SU-DHL-6 (cell line): ENCODE measurements around the gene PPP2R2B.
"Not testable (repeated sequence)": the region's sequence is repeated elsewhere in the genome, so short reads cannot be mapped to it uniquely, and the experiment has no call there.

Experiments used
- H2AFZ ChIP-seq: fragments of 200-600 bp; sonication (generic); 2 replicates; pipeline ENCODE4 v1.6.1; 2014; ENCODE audit warnings: low read depth, mild to moderate bottlenecking, moderate library complexity, mixed read lengths, antibody characterized with exemption, low read length; ENCODE audit not compliant: severe bottlenecking
- H3F3A ChIP-seq: fragments of 200-600 bp; shearing (Covaris generic); 2 replicates; pipeline ENCODE4 v1.6.0; 2016; ENCODE audit warnings: antibody characterized with exemption, mild to moderate bottlenecking; ENCODE audit not compliant: insufficient read depth
- H3K27ac ChIP-seq: fragments of 200-600 bp; sonication (generic); 2 replicates; pipeline ENCODE4 v1.5.1; 2016; ENCODE audit warnings: low read depth, mild to moderate bottlenecking, low read length, moderate library complexity, mixed read lengths
- H3K27me3 ChIP-seq: fragments of 200-600 bp; sonication (generic), shearing (Covaris generic); 2 replicates; pipeline ENCODE4 v1.6.0; 2014; ENCODE audit warnings: mild to moderate bottlenecking, low read length
- H3K36me3 ChIP-seq: fragments of 200-600 bp; sonication (generic); 2 replicates; pipeline ENCODE4 v1.6.1; 2014; ENCODE audit warnings: mild to moderate bottlenecking, low read length, mixed read lengths
- H3K4me2 ChIP-seq: fragments of 300-600, 200-600 bp; shearing (Covaris generic), sonication (generic); 2 replicates; pipeline ENCODE4 v1.6.0; 2014; ENCODE audit warnings: low read length, low read depth, mild to moderate bottlenecking; ENCODE audit not compliant: poor library complexity, severe bottlenecking
- H3K4me3 ChIP-seq: fragments of 200-600 bp; sonication (generic); 2 replicates; pipeline ENCODE4 v1.5.1; 2014; ENCODE audit warnings: antibody characterized with exemption, low read length, mild to moderate bottlenecking, mixed read lengths; ENCODE audit not compliant: insufficient read depth, poor library complexity, severe bottlenecking
- H3K79me2 ChIP-seq: fragments of 200-600 bp; sonication (generic); 2 replicates; pipeline ENCODE4 v1.6.1; 2014; ENCODE audit warnings: mild to moderate bottlenecking, low read length, moderate library complexity; ENCODE audit not compliant: insufficient read depth
- H3K9ac ChIP-seq: fragments of 200-600 bp; sonication (generic); 2 replicates; pipeline ENCODE4 v1.7.0; 2014; ENCODE audit warnings: mild to moderate bottlenecking, low read length
- H3K9me2 ChIP-seq: fragments of 200-600 bp; sonication (generic); replicated peaks from 2 replicates; pipeline ENCODE4 v1.6.1; 2014; ENCODE audit warnings: low read length; ENCODE audit not compliant: insufficient read depth
- H3K9me3 ChIP-seq: fragments of 200-600 bp; sonication (generic); 2 replicates; pipeline ENCODE4 v1.6.1; 2014; ENCODE audit warnings: low read length, mixed read lengths; ENCODE audit not compliant: insufficient read depth
- H4K20me1 ChIP-seq: fragments of 200-600 bp; sonication (generic); 2 replicates; pipeline ENCODE4 v1.6.1; 2014; ENCODE audit warnings: low read depth, mild to moderate bottlenecking, antibody characterized with exemption, low read length, moderate library complexity, mixed read lengths
- CTCF ChIP-seq: fragments of 200-600 bp; sonication (generic); IDR thresholded peaks from one replicate; pipeline ENCODE4 v1.5.1; 2017; ENCODE audit warnings: antibody characterized with exemption, mild to moderate bottlenecking, low read length, moderate library complexity; ENCODE audit not compliant: insufficient read depth, poor library complexity, severe bottlenecking
- EZH2phosphoT487 ChIP-seq: fragments of 200-600 bp; sonication (generic), shearing (Covaris generic); conservative IDR thresholded peaks from 2 replicates; pipeline ENCODE4 v1.6.1; 2018; ENCODE audit warnings: mild to moderate bottlenecking, antibody characterized with exemption, low read length, moderate library complexity, mixed read lengths

PPP2R2B gene

GRCh38 chr5:146562461-146562860, 316.1 kb downstream of the PPP2R2B start:
- H3K36me3 ChIP-seq: no peaks in the 10 kb centered on the region
- no peak overlapping the region for H3K4me3 ChIP-seq
- H4K20me1 ChIP-seq: no peaks in the 10 kb centered on the region
- no peak overlapping the region for H3K4me2 ChIP-seq
- H3K9me3 ChIP-seq: no peaks in the 10 kb centered on the region
- H3K27ac ChIP-seq: no peak overlapping the region
- H3K79me2 ChIP-seq: no peaks in the 10 kb centered on the region
- TF ChIP-seq CTCF (no peak), EZH2phosphoT487 (no peak)
- H3F3A ChIP-seq: no peaks in the 10 kb centered on the region
- no peak overlapping the region for H2AFZ ChIP-seq
- H3K9me2 ChIP-seq: no peaks in the 10 kb centered on the region
- no peak overlapping the region for H3K9ac ChIP-seq
- H3K27me3 ChIP-seq: no peaks in the 10 kb centered on the region

DNA sequence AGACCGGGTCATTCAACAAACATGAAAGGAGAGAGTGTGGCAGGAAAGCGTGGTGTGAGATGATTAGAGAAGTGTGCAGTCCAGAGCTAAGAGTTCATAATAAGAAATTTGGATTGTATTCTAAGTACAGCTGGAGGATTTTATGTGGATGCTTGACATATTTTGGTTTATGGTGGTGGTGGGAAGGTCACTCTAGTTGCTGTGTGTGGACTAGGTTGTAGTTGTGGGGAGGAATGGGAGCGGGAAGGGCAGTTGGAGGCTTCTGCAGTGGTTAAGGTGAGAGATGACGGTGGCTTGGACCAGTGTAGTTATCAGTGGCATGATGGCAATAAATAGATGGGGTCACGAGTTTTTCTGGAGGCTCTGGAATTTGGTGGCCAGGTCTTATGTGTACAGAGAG, 316.8 kb downstream of the PPP2R2B start:
- no peak overlapping the region for H3K9ac ChIP-seq
- H3K4me2 ChIP-seq: no peak overlapping the region
- H3K27me3 ChIP-seq: no peaks in the 10 kb centered on the region
- H3F3A ChIP-seq: no peaks in the 10 kb centered on the region
- no peaks in the 10 kb centered on the region for H3K36me3 ChIP-seq
- H4K20me1 ChIP-seq: no peaks in the 10 kb centered on the region
- no peaks in the 10 kb centered on the region for H3K79me2 ChIP-seq
- no peak overlapping the region for H3K4me3 ChIP-seq
- no peaks in the 10 kb centered on the region for H3K9me2 ChIP-seq
- no peak overlapping the region for H2AFZ ChIP-seq
- TF ChIP-seq EZH2phosphoT487 (no peak), CTCF (no peak)
- H3K27ac ChIP-seq: no peak overlapping the region
- H3K9me3 ChIP-seq: no peaks in the 10 kb centered on the region

- H3K9me3 ChIP-seq: no peaks in the 10 kb centered on the region
Observed at GRCh38 chr5:146560205-146560812, 318.2 kb downstream of the PPP2R2B start.

GRCh38 chr5:146556884-146557283, 321.7 kb downstream of the PPP2R2B start:
- H3K4me2 ChIP-seq, H3K9me3 ChIP-seq, H3K9ac ChIP-seq: not testable (repeated sequence)

More at GRCh38 chr5:146560205-146560812, 318.2 kb downstream of the PPP2R2B start:
- H3K27me3 ChIP-seq: no peaks in the 10 kb centered on the region
- H3K79me2 ChIP-seq: no peaks in the 10 kb centered on the region
- H3K4me3 ChIP-seq: no peak overlapping the region
- no peak overlapping the region for H3K4me2 ChIP-seq
- no peaks in the 10 kb centered on the region for H3K36me3 ChIP-seq
- H3F3A ChIP-seq: no peaks in the 10 kb centered on the region
- H2AFZ ChIP-seq: no peak overlapping the region
- no peaks in the 10 kb centered on the region for H3K9me2 ChIP-seq
- H3K27ac ChIP-seq: no peak overlapping the region
- no peaks in the 10 kb centered on the region for H4K20me1 ChIP-seq
- no peak overlapping the region for H3K9ac ChIP-seq
- no peak for TF ChIP-seq EZH2phosphoT487
- no peak for TF ChIP-seq CTCF

More at GRCh38 chr5:146556884-146557283, 321.7 kb downstream of the PPP2R2B start:
- H3K27ac ChIP-seq, H3K4me3 ChIP-seq, H3K36me3 ChIP-seq, H4K20me1 ChIP-seq, H3K27me3 ChIP-seq, H3F3A ChIP-seq, H3K79me2 ChIP-seq, H2AFZ ChIP-seq, H3K9me2 ChIP-seq: not testable (repeated sequence)
